Right lobe of liver (tissue), 6 donors: ENCODE measurements around the gene POMT2. TPM values are rescaled to one million over a fixed set of nuclear protein-coding genes. Genes with fewer than 3 reads are reported as not detected.
"Not testable (repeated sequence)": the region's sequence is repeated elsewhere in the genome, so short reads cannot be mapped to it uniquely, and the experiment has no call there.

ENCODE experiments used
- ATAC-seq, 4 donors: fragments of 200-7000 bp; cut with Tn5 transposase; one replicate each; pipeline ENCODE4 v1.9.1; 2020; ENCODE audit warnings: mild to moderate bottlenecking in 4 of 4, moderate library complexity in 4 of 4
- DNase-seq, 3 donors: peaks; one replicate each; pipeline ENCODE4 v3.0.0-alpha.2; 2020
- H3K27ac ChIP-seq, 3 donors: fragments of 200-600 bp; one replicate each; pipeline ENCODE4 v1.8.0; 2022
- H3K27me3 ChIP-seq, 2 donors: fragments of 200-600 bp; one replicate each; pipeline ENCODE4 v1.8.0; 2022
- H3K36me3 ChIP-seq, 4 donors: fragments of 200-600 bp; sonication (generic) in 1 of 4; one replicate each; pipeline versions ENCODE4 v1.5.1 to v1.8.0; 2017 to 2022; ENCODE audit warnings: control low read depth in 1 of 4
- H3K4me1 ChIP-seq, 4 donors: fragments of 200-600 bp; sonication (generic) in 1 of 4; one replicate each; pipeline versions ENCODE4 v1.5.1 to v1.8.0; 2017 to 2022; ENCODE audit warnings: control low read depth in 1 of 4
- H3K4me3 ChIP-seq, 3 donors: fragments of 200-600 bp; one replicate each; pipeline ENCODE4 v1.8.0; 2022
- H3K9me3 ChIP-seq, 4 donors: fragments of 200-600 bp; sonication (generic) in 1 of 4; one replicate each; pipeline versions ENCODE4 v1.5.1 to v1.8.0; 2017 to 2022; ENCODE audit warnings: control low read depth in 1 of 4
- POLR2A ChIP-seq: fragments of 450-650 bp; IDR thresholded peaks from one replicate; pipeline ENCODE4 v1.6.1; 2017; ENCODE audit warnings: antibody characterized with exemption, mild to moderate bottlenecking
- WGBS: methylation state at CpG from one replicate; pipeline ENCODE4 v1.1.6; 2018; ENCODE audit warnings: low coverage, low lambda C conversion rate; ENCODE audit not compliant: insufficient coverage; ENCODE audit errors: missing lambda C conversion rate; 5-methylcytosine and 5-hydroxymethylcytosine counted together
- intact Hi-C, 2 donors: fragments of 100-400 bp; cut with DNase I; formaldehyde crosslinking; loops; one replicate each; pipeline versions ENCODE4 v1.11.2 to v1.14.1; 2022
- total RNA-seq, 6 experiments: library from RNA; depleted of rRNA in 2 of 6; stranded (reverse); fragments of >200 nt in 2 of 6; fragmentation: NEBNext Ultra II Directional in 3 of 6; extraction: Animal tissue kit (Norgen Biotek cat#: 25700) in 3 of 6; gene quantifications; one replicate each; pipeline versions ENCODE4 v1.1.0 to v1.2.4, GENCODE V29; 2016 to 2023
- TF ChIP-seq, protein P1 (sequence below), 4 donors: fragments of 200-600 bp in 3 of 4; fragments of 450-650 bp in 1 of 4; IDR thresholded peaks; one replicate each; pipeline versions ENCODE4 v1.5.1 to v1.8.0; 2016 to 2022; ENCODE audit warnings: antibody characterized with exemption in 4 of 4, mild to moderate bottlenecking in 2 of 4
- donor health status: DM: no; HTN: yes; CAD: no.
- donor health status: DM: no; HTN: no; CAD: no.
- donor health status: DM: no; HTN: no; CAD: no.
- donor health status: DM: no; HTN: yes; CAD: no.
- donor health status: DM: no; HTN: yes; CAD: no.

POMT2 gene
- total RNA-seq, 6 experiments from 2014 or later: 5.5 to 15.9 (median 12.9) TPM

- no peaks in the 10 kb centered on the region for H3K27me3 ChIP-seq
- H3K36me3 ChIP-seq: peaks cover 0 to 12% (median 0%) of the 10 kb centered on the region in 4 donors
- no peaks in the 10 kb centered on the region for H3K4me1 ChIP-seq
- H3K27ac ChIP-seq: no peak overlapping the region
- no peak for ATAC-seq
- intact Hi-C loops: no loop called here
- H3K9me3 ChIP-seq: no peaks in the 10 kb centered on the region
- no peak for DNase-seq
- WGBS: 87% methylated on average over 4 of the region's 4 CpGs
- TF ChIP-seq, protein P1, sequence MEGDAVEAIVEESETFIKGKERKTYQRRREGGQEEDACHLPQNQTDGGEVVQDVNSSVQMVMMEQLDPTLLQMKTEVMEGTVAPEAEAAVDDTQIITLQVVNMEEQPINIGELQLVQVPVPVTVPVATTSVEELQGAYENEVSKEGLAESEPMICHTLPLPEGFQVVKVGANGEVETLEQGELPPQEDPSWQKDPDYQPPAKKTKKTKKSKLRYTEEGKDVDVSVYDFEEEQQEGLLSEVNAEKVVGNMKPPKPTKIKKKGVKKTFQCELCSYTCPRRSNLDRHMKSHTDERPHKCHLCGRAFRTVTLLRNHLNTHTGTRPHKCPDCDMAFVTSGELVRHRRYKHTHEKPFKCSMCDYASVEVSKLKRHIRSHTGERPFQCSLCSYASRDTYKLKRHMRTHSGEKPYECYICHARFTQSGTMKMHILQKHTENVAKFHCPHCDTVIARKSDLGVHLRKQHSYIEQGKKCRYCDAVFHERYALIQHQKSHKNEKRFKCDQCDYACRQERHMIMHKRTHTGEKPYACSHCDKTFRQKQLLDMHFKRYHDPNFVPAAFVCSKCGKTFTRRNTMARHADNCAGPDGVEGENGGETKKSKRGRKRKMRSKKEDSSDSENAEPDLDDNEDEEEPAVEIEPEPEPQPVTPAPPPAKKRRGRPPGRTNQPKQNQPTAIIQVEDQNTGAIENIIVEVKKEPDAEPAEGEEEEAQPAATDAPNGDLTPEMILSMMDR (IDR thresholded peaks at IDR 0.05): no peak
- TF ChIP-seq POLR2A: no peak
- H3K4me3 ChIP-seq: no peak overlapping the region
Observed at GRCh38 chr14:77340389-77340788, 19.7 kb upstream of the POMT2 start.

DNA sequence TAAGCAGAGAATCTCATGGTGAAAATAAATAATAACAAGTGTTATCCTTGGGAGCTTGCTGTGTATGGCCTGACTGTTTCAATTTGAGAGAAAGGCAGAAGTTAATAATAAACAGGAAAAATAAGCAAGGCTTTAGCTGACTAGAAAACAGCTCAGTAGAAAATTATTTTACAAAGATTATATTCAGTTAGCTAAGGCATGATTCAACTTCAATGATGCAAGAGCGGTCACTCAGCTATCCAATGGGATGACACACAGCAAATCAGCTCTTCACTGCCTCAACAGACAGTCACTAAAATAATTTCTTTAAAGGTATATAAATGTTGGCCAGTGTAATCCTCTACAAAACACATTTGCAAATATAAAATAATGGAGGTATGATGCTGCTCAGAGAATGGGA is 18.7 kb upstream of the POMT2 start:
- Histone ChIP-seq H3K27ac (no peak overlapping the region), H3K36me3 (peaks cover 0 to 12% (median 0%) of the 10 kb centered on the region in 4 donors), H3K9me3 (no peaks in the 10 kb centered on the region), H3K4me3 (no peak overlapping the region), H3K4me1 (no peaks in the 10 kb centered on the region), H3K27me3 (no peaks in the 10 kb centered on the region)
- WGBS: 89% methylated on average over 1 of the region's 1 CpG
- intact Hi-C loops: no loop called here
- ATAC-seq: peak in 1 of 4 donors; percentile 34
- no peak for DNase-seq
- TF ChIP-seq, protein P1 (IDR thresholded peaks at IDR 0.05): no peak
- no peak for TF ChIP-seq POLR2A

- Histone ChIP-seq H3K27me3 (no peaks in the 10 kb centered on the region), H3K9me3 (no peaks in the 10 kb centered on the region), H3K27ac (no peak overlapping the region), H3K36me3 (peaks cover 0 to 12% (median 0%) of the 10 kb centered on the region in 4 donors), H3K4me1 (no peaks in the 10 kb centered on the region), H3K4me3 (no peak overlapping the region)
- TF ChIP-seq POLR2A: no peak
- TF ChIP-seq, protein P1 (IDR thresholded peaks at IDR 0.05): no peak
- intact Hi-C loops: no loop called here
- DNase-seq: no peak
- 86% methylated on average over 2 of the region's 2 CpGs for WGBS
- no peak for ATAC-seq
Observed at GRCh38 chr14:77338302-77338701, 17.6 kb upstream of the POMT2 start.

DNA sequence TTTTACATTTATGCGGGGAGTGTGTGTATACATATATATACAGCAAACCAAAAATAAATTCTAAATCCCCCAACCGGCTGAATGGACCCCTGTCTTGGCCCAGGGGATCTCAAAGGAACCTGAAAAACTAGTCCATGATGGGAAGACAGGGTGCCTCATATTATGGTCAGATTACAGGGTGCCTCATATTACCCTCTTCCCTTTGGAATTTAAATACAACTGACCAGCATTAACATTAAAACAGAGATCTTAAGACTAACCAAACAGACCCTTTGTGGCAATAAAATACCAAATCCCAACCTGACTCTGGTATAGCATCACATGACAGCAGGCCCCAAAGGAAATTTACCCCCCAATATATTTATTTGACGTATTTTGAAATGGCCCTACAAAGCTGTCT is 17.2 kb upstream of the POMT2 start:
- no peaks in the 10 kb centered on the region for H3K27me3 ChIP-seq
- 95% methylated on average over 2 of the region's 3 CpGs for WGBS
- intact Hi-C loops: no loop called here
- H3K4me1 ChIP-seq: no peaks in the 10 kb centered on the region
- no peak for TF ChIP-seq POLR2A
- TF ChIP-seq, protein P1 (IDR thresholded peaks at IDR 0.05): no peak
- H3K4me3 ChIP-seq: no peak overlapping the region
- H3K36me3 ChIP-seq: peaks cover 0 to 9% (median 0%) of the 10 kb centered on the region in 4 donors
- ATAC-seq: no peak
- DNase-seq: no peak
- H3K27ac ChIP-seq: no peak overlapping the region
- no peaks in the 10 kb centered on the region for H3K9me3 ChIP-seq

- H3K36me3 ChIP-seq, ATAC-seq, H3K4me3 ChIP-seq, H3K27me3 ChIP-seq, intact Hi-C loops, DNase-seq, H3K27ac ChIP-seq, H3K4me1 ChIP-seq, H3K9me3 ChIP-seq: not testable (repeated sequence)
- WGBS: 94% methylated on average over 4 of the region's 9 CpGs
Observed at GRCh38 chr14:77337255-77337654, 16.6 kb upstream of the POMT2 start.
